Endothelial cell of umbilical vein (primary cell): ENCODE measurements around the gene MT1X. TPM values are rescaled to one million over a fixed set of nuclear protein-coding genes. Genes with fewer than 3 reads are reported as not detected.

Experiments
- BruUV-seq: library from RNA; stranded (reverse); fragments of 400-500 nt; replicated peaks from 2 replicates; lab custom pipeline; 2021; lab: Mats Ljungman, UMichigan
- CTCF ChIA-PET: fragments of 300-600, 350-600 bp; sonication (Branson Sonifier 250); formaldehyde crosslinking; loops from one replicate; lab custom pipeline; 2021; ENCODE audit warnings: antibody characterized with exemption, inconsistent platforms; lab: Charles Lee
- POLR2A ChIA-PET: fragments of 300-600, 350-600 bp; sonication (Branson Sonifier 250); formaldehyde crosslinking; loops from one replicate; lab custom pipeline; 2021; ENCODE audit warnings: antibody characterized with exemption, inconsistent platforms; lab: Charles Lee
- DNase-seq: peaks from one replicate; pipeline ENCODE4 v3.0.0-alpha.2; 2011; ENCODE audit warnings: low read depth, low spot score
- FAIRE-seq: peaks from 2 replicates; lab custom pipeline; 2011; peaks lifted over from hg19 to GRCh38; lab: Jason Lieb, UNC
- H2AFZ ChIP-seq: 2 replicates; pipeline ENCODE4 v1.6.0; 2012; ENCODE audit warnings: low read depth, low read length, control low read depth, inconsistent platforms
- H3K27ac ChIP-seq: 2 replicates; pipeline ENCODE4 v1.5.1; 2011; ENCODE audit warnings: low read depth, mild to moderate bottlenecking, control low read depth, low read length, moderate library complexity; ENCODE audit not compliant: insufficient read depth
- H3K27me3 ChIP-seq, 2 experiments: 2 replicates each; pipeline versions ENCODE4 v1.6.0 to v1.6.1; 2011; ENCODE audit warnings: low read length in 2 of 2, mixed read lengths in 1 of 2; ENCODE audit not compliant: control insufficient read depth in 2 of 2, insufficient read depth in 2 of 2
- H3K36me3 ChIP-seq, 2 experiments: 2 replicates in 1 of 2; 3 replicates in 1 of 2; pipeline ENCODE4 v1.5.1; 2011; ENCODE audit warnings: low read length in 2 of 2, mild to moderate bottlenecking in 1 of 2, moderate library complexity in 1 of 2; ENCODE audit not compliant: control insufficient read depth in 2 of 2, insufficient read depth in 2 of 2; ENCODE audit errors: extremely low read depth in 1 of 2
- H3K4me1 ChIP-seq: 3 replicates; pipeline ENCODE4 v1.5.1; 2011; ENCODE audit warnings: mild to moderate bottlenecking, low read length; ENCODE audit not compliant: control insufficient read depth, insufficient read depth; ENCODE audit errors: extremely low read depth
- H3K4me2 ChIP-seq: 2 replicates; pipeline ENCODE4 v1.6.1; 2011; ENCODE audit warnings: low read length, control low read depth, mixed read lengths; ENCODE audit not compliant: insufficient read depth
- H3K4me3 ChIP-seq, 3 experiments: fragments of 200-600 bp in 1 of 3; sonication (generic), shearing (Covaris generic) in 1 of 3; replicated peaks in 1 of 3; 2 replicates each; pipeline ENCODE4 v1.5.1; 2011 to 2016; ENCODE audit warnings: control low read depth in 3 of 3, low read length in 3 of 3, mild to moderate bottlenecking in 2 of 3, inconsistent platforms in 1 of 3, low read depth in 1 of 3, moderate library complexity in 1 of 3; ENCODE audit not compliant: insufficient read depth in 1 of 3
- H3K79me2 ChIP-seq: 2 replicates; pipeline ENCODE4 v1.6.0; 2012; ENCODE audit warnings: low read length, inconsistent platforms; ENCODE audit not compliant: control insufficient read depth, insufficient read depth
- H3K9ac ChIP-seq: replicated peaks from 2 replicates; pipeline ENCODE3; 2011; ENCODE audit warnings: low read length, control low read depth; ENCODE audit not compliant: insufficient read depth; ENCODE audit errors: extremely low read depth
- H3K9me1 ChIP-seq: replicated peaks from 3 replicates; pipeline ENCODE4 v1.6.0; 2011; ENCODE audit warnings: mild to moderate bottlenecking, low read length; ENCODE audit not compliant: control insufficient read depth, insufficient read depth; ENCODE audit errors: extremely low read depth
- H3K9me3 ChIP-seq: replicated peaks from 2 replicates; pipeline ENCODE4 v1.5.1; 2012; ENCODE audit warnings: low read length, inconsistent platforms; ENCODE audit not compliant: control insufficient read depth, insufficient read depth
- H4K20me1 ChIP-seq: replicated peaks from 2 replicates; pipeline ENCODE3; 2011; ENCODE audit warnings: mild to moderate bottlenecking, low read length; ENCODE audit not compliant: control insufficient read depth, insufficient read depth; ENCODE audit errors: extremely low read depth
- EZH2 ChIP-seq: IDR thresholded peaks from 2 replicates; pipeline ENCODE4 v1.6.1; 2012; ENCODE audit warnings: borderline replicate concordance, low read depth, mild to moderate bottlenecking, moderate library complexity, low read length, inconsistent platforms; ENCODE audit not compliant: severe bottlenecking
- FOS ChIP-seq: IDR thresholded peaks from 2 replicates; pipeline ENCODE4 v1.6.1; 2011; ENCODE audit warnings: mild to moderate bottlenecking, low read length, moderate library complexity, borderline replicate concordance; ENCODE audit not compliant: insufficient read depth
- GATA2 ChIP-seq: IDR thresholded peaks from 2 replicates; pipeline ENCODE4 v1.7.0; 2011; ENCODE audit warnings: low read depth, mild to moderate bottlenecking, moderate library complexity, mixed read lengths, low read length; ENCODE audit not compliant: insufficient read length, insufficient read depth
- JUN ChIP-seq: IDR thresholded peaks from 2 replicates; pipeline ENCODE4 v1.6.1; 2011; ENCODE audit warnings: borderline replicate concordance, low read depth; ENCODE audit not compliant: insufficient read length, insufficient read depth
- MYC ChIP-seq: IDR thresholded peaks from one replicate; pipeline ENCODE4 v1.6.1; 2011; ENCODE audit warnings: mild to moderate bottlenecking, low read depth, low read length
- POLR2A ChIP-seq: IDR thresholded peaks from 2 replicates; pipeline ENCODE4 v1.6.1; 2012; ENCODE audit warnings: low read depth, mild to moderate bottlenecking, control low read depth, low read length
- POLR2AphosphoS5 ChIP-seq: IDR thresholded peaks from 2 replicates; pipeline ENCODE4 v1.6.1; 2012; ENCODE audit warnings: low read depth, mild to moderate bottlenecking, control low read depth, low read length, moderate library complexity; ENCODE audit not compliant: insufficient read depth
- dilution Hi-C: fragments of 300-500 bp; cut with MboI; formaldehyde crosslinking; loops from one replicate; pipeline ENCODE4 v1.15.0; 2019; ENCODE audit warnings: low sequenced_read_pairs; ENCODE audit not compliant: extremely low pct_ligation_motif_present
- intact Hi-C: fragments of 100-400 bp; cut with micrococcal nuclease; formaldehyde crosslinking; loops from one replicate; pipeline ENCODE4 v1.10.0; 2022
- polyA plus RNA-seq, 4 experiments: library from polyadenylated mRNA; depleted of rRNA in 3 of 4; stranded (reverse) in 3 of 4; unstranded in 1 of 4; fragments of >200 nt; gene quantifications; 2 replicates each; pipeline versions ENCODE4 v1.2.1 to v1.2.3, GENCODE V29; 2011 to 2012; ENCODE audit warnings: missing spikeins in 1 of 4
- total RNA-seq: library from RNA; stranded (reverse); gene quantifications from 2 replicates; pipeline ENCODE4 v1.2.3, GENCODE V29; 2021
- TF ChIP-seq, protein P1 (sequence below), 2 donors: IDR thresholded peaks; 1 replicate in 1 of 2; 2 replicates in 1 of 2; pipeline ENCODE4 v1.5.1; 2011; ENCODE audit warnings: low read length in 2 of 2, mild to moderate bottlenecking in 2 of 2, moderate library complexity in 2 of 2, control low read depth in 1 of 2, inconsistent platforms in 1 of 2, low read depth in 1 of 2; ENCODE audit not compliant: insufficient read depth in 1 of 2; ENCODE audit errors: extremely low read depth in 1 of 2
- TF ChIP-seq, protein P2 (sequence below): IDR thresholded peaks from 2 replicates; pipeline ENCODE4 v1.6.1; 2011; ENCODE audit not compliant: insufficient read depth, insufficient read length

MT1X gene
- total and polyA plus RNA-seq, 2 donors (not counting 3 experiments of a cell fraction or from before 2014, with no cell fraction given): 15.6 to 46.7 TPM

DNA sequence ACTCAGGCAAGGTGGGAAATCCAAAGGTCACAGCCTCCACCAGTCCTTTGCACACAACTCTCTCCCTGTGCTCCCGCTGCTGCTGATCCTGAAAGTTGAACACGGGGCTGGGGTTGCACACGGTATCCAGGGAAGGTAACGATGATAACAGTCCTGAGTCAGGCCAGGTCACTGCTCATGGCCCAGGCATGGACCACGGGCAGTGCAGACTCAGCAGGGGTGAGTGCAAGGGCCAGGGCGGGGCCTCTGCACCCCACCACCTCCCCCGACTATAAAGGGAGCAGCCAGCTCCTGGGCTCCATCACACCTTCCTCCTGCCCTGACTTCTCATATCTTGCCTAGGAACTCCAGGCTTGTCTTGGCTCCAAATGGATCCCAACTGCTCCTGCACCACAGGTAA lies 30.7 kb upstream of the MT1X start, which contains the start of gene MT1B:
MT1B (plus strand) TSS at position 301 of the 400 bp plus-strand sequence; CDS start at position 369, 68 bp downstream.
- intact Hi-C loops (no loop called here), dilution Hi-C loops (no loop called here)
- no peak for TF ChIP-seq JUN
- no peak for TF ChIP-seq POLR2AphosphoS5
- no peak for TF ChIP-seq EZH2
- no peak for TF ChIP-seq GATA2
- no peak for TF ChIP-seq MYC
- TF ChIP-seq, protein P1, sequence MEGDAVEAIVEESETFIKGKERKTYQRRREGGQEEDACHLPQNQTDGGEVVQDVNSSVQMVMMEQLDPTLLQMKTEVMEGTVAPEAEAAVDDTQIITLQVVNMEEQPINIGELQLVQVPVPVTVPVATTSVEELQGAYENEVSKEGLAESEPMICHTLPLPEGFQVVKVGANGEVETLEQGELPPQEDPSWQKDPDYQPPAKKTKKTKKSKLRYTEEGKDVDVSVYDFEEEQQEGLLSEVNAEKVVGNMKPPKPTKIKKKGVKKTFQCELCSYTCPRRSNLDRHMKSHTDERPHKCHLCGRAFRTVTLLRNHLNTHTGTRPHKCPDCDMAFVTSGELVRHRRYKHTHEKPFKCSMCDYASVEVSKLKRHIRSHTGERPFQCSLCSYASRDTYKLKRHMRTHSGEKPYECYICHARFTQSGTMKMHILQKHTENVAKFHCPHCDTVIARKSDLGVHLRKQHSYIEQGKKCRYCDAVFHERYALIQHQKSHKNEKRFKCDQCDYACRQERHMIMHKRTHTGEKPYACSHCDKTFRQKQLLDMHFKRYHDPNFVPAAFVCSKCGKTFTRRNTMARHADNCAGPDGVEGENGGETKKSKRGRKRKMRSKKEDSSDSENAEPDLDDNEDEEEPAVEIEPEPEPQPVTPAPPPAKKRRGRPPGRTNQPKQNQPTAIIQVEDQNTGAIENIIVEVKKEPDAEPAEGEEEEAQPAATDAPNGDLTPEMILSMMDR (IDR thresholded peaks at IDR 0.05; ENCODE audit: extremely low read depth in 1 of 2, insufficient read depth in 1 of 2, low read depth in 1 of 2, low read length in 2 of 2): no peak
- TF ChIP-seq, protein P2, sequence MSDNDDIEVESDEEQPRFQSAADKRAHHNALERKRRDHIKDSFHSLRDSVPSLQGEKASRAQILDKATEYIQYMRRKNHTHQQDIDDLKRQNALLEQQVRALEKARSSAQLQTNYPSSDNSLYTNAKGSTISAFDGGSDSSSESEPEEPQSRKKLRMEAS: no peak
- TF ChIP-seq FOS: no peak
- no peak for TF ChIP-seq POLR2A
- ChIA-PET CTCF (interaction anchor here (2.2 kb wide), 1 partner anchor 21 kb away, joined by 6 read pairs; no protein-coding TSS in a partner anchor), POLR2A (no interaction called here)
- Histone ChIP-seq H3K9me1 (no peaks in the 10 kb centered on the region), H3K36me3 (no peaks in the 10 kb centered on the region), H3K9me3 (no peaks in the 10 kb centered on the region), H3K4me2 (no peak within 1 kb of the TSS), H3K27ac (no peak within 1 kb of the TSS), H3K79me2 (no peaks in the 10 kb centered on the region), H3K27me3 (peaks cover 27 to 36% of the 10 kb centered on the region in 2 experiments), H3K9ac (no peak within 1 kb of the TSS), H4K20me1 (no peaks in the 10 kb centered on the region), H3K4me3 (no peak within 1 kb of the TSS), H2AFZ (no peak within 1 kb of the TSS), H3K4me1 (no peaks in the 10 kb centered on the region)
- BruUV-seq: no TSS peak
- DNase-seq (no peak), FAIRE-seq (no peak)
